NCI-H2227 (cell line): ENCODE results near the gene ZNF487.

ENCODE experiments used
- DNase-seq: peaks from one replicate; lab custom pipeline; 2025; ENCODE audit not compliant: unreplicated experiment; lab: John Stamatoyannopoulos, UW

Gene ZNF487

GRCh38 chr10:43482319-43483078 lies 45.6 kb downstream of the ZNF487 start:
- DNase-seq: no peak

GRCh38 chr10:43491855-43492254 lies 54.9 kb downstream of the ZNF487 start:
- DNase-seq: no peak

- no peak for DNase-seq
These were observed 66.0 kb downstream of the ZNF487 start for GRCh38 chr10:43502931-43503330.

- no peak for DNase-seq
These were observed 87.7 kb downstream of the ZNF487 start for GRCh38 chr10:43524434-43525247.
